Epithelial cell of proximal tubule (primary cell): ENCODE data around the gene TNPO1. TPM values are rescaled to one million over a fixed set of nuclear protein-coding genes. Genes with fewer than 3 reads are reported as not detected.
"Not testable (repeated sequence)": the region's sequence is repeated elsewhere in the genome, so short reads cannot be mapped to it uniquely, and the experiment has no call there.

Experiments
- DNase-seq: peaks from one replicate; pipeline ENCODE4 v3.0.0-alpha.2; 2011; ENCODE audit warnings: low read depth
- H3K4me3 ChIP-seq: 2 replicates; pipeline ENCODE4 v1.5.1; 2011; ENCODE audit warnings: low read depth, mild to moderate bottlenecking, low read length
- total RNA-seq: library from RNA; depleted of rRNA; stranded (reverse); fragments of >200 nt; gene quantifications from 2 replicates; pipeline ENCODE4 v1.2.3, GENCODE V29; 2015
- TF ChIP-seq, protein P1 (sequence below): conservative IDR thresholded peaks from 2 replicates; pipeline ENCODE4 v1.5.1; 2012; ENCODE audit warnings: low read depth, mild to moderate bottlenecking, low read length

TNPO1 gene
- total RNA-seq, 1 donor from 2014 or later = 68.1 TPM

DNA sequence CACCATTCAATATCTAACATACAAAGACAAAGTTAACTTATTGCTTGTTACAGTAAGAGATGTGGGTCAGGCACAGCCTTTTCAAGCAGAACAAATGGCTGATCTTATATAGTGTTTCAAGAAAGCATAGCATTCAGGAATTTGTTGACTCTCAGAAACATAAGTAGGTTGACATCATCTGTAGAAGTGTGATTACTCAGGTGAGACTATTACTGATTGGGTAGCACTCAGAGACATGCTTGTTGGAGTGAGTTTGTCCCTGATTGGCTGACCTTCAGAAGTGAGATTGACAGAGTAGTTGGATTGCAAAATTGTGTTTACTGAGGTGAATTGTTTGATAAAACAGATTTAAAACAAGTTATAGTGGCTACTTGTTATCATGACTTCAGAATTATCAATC is 30.7 kb upstream of the TNPO1 start:
- TF ChIP-seq, protein P1, sequence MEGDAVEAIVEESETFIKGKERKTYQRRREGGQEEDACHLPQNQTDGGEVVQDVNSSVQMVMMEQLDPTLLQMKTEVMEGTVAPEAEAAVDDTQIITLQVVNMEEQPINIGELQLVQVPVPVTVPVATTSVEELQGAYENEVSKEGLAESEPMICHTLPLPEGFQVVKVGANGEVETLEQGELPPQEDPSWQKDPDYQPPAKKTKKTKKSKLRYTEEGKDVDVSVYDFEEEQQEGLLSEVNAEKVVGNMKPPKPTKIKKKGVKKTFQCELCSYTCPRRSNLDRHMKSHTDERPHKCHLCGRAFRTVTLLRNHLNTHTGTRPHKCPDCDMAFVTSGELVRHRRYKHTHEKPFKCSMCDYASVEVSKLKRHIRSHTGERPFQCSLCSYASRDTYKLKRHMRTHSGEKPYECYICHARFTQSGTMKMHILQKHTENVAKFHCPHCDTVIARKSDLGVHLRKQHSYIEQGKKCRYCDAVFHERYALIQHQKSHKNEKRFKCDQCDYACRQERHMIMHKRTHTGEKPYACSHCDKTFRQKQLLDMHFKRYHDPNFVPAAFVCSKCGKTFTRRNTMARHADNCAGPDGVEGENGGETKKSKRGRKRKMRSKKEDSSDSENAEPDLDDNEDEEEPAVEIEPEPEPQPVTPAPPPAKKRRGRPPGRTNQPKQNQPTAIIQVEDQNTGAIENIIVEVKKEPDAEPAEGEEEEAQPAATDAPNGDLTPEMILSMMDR = no peak
- no peak overlapping the region for H3K4me3 ChIP-seq
- no peak for DNase-seq

DNA sequence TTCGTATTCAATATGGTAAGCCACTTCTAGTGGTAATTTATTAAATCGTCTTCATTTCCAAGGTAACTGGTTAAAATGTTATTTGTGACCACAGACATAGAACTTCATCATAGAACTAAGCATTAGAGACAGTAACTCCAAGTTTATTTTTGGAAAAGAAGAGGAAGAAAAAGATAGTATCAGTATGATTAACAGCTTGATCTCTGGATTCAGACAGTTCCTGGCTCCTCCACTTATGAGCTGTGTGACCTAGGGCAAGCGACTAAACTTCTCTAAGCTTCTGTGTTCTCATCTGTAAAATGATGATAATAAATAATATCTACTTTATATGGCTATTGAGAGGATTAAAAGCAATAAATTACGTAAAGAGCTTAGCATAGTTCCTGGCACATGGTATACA is 29.8 kb upstream of the TNPO1 start:
- TF ChIP-seq, protein P1 = no peak
- no peak overlapping the region for H3K4me3 ChIP-seq
- no peak for DNase-seq

DNA sequence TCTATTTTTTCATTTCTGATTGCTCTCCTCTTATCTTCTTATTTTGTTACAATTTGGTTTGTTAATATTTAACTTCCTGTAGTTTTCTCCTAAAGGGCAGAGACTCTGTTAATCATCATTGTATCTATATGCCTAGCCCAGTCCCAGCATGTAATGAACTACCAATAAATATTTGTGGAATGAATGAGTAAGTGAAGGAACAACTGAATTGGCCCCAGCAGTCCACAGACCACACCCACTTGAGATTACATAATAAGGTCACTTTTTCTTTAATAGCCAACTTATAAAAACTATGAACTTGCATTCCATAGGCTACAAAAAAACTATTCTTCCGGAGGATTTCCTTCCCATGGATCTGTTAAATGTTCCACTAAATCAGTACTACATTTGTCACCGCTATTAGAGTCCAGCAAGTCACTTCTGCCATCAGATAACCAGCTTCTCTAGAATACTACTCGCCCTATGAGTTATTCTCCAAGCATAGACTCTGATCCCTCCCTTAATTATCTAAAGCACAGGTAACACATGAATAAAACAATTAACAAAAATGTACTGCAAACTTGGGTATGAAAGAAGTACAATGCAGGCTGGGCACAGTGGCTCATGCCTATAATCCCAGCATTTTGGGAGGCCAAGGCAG is 27.5 kb upstream of the TNPO1 start:
- TF ChIP-seq, protein P1 = no peak
- no peak for DNase-seq
- H3K4me3 ChIP-seq = no peak overlapping the region

DNA sequence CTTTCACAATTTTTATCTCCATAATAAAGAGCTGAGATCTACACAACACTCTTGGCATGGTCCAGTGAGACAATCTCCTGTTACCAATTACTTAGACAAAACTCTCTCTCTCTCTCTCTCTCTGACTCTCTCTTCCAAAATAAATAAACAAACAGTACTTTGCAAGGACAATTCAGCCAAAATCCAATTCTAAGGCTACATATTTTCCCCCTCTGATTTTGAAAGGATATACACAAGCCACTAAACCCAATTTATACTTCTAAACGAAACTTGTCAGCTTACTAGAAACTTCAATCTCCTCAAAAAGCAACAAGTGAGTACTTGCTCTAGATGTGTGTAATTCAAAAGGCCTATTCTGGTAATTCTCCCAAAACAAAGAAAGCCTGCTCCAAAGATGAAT is 26.3 kb upstream of the TNPO1 start:
- no peak for DNase-seq
- TF ChIP-seq, protein P1 = no peak
- H3K4me3 ChIP-seq = no peak overlapping the region

DNA sequence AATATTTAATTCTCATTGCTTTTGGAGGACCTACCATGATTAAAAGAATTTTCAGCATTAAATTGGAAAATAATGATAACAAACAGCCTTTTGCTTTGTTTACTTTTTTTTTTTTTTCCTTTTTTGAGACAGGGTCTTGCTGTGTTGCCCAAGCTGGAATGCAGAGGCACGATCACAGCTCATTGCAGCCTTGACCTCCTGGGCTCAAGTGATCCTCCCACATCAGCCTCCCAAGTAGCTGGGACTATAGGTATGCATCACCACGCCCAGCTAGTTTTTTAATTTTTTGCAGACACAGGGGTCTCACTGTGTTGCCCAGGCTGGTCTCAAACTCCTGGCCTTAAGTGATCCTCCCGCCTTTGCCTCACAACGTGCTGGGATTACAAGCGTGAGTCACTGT is 23.8 kb upstream of the TNPO1 start:
- not testable (repeated sequence) for H3K4me3 ChIP-seq, DNase-seq

DNA sequence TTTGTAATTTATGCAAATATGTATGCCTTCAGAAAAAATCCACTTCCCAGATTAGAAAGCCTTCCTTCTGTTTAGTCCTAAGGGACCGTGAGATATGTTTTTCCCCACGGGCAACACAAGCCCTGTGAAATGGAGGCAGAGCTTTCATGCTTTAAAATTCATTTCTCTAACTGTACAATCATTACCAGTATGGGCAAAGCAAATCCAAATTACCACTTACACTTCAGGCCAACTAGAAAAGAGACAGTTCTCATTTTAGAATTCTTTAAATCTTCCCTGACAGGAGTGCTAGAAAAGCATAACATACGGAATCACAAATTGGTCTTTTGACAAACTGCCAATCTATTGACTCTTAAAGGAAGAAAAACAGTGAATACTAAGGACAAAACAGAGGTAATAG is 20.5 kb upstream of the TNPO1 start:
- TF ChIP-seq, protein P1 = no peak
- no peak overlapping the region for H3K4me3 ChIP-seq
- no peak for DNase-seq

DNA sequence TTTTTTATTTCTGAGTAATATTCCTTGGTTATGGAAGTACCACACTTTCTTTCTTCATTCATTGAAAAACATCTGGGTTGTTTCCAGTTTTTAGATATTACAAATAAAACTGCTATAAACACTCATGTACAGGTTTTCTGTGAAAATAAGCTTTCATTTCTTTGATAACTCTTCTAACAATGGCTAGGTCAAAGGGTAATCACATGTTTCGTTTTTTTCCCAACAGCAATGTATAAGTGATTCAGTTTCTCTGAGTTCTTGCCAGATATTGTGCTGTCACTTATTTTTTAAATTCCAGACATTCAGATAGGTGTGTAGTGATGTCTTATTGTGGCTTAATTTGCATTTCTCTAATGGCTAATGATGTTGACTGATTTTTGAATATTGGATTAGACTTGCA is 16.7 kb upstream of the TNPO1 start:
- no peak overlapping the region for H3K4me3 ChIP-seq
- TF ChIP-seq, protein P1 = no peak
- DNase-seq = no peak

DNA sequence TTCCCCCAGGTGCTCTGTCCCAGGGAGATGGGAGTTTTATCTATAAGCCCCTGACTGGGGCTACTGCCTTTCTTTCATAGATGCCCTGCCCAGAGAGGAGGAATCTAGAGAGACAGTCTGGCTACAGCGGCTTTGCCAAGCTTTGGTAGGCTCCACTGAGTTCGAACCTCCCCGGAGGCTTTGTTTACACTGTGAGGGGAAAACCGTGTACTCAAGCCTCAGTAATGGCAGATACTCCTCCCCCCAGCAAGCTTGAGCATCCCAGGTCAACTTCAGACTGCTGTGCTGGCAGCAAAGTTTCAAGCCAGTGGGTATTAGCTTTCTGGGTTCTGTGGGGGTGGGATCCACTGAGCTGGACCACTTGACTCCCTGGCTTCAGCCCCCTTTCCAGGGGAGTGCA is 7.8 kb upstream of the TNPO1 start:
- H3K4me3 ChIP-seq, DNase-seq: not testable (repeated sequence)
